Measurements from ENCODE around the gene COMP.

COMP gene

DNA sequence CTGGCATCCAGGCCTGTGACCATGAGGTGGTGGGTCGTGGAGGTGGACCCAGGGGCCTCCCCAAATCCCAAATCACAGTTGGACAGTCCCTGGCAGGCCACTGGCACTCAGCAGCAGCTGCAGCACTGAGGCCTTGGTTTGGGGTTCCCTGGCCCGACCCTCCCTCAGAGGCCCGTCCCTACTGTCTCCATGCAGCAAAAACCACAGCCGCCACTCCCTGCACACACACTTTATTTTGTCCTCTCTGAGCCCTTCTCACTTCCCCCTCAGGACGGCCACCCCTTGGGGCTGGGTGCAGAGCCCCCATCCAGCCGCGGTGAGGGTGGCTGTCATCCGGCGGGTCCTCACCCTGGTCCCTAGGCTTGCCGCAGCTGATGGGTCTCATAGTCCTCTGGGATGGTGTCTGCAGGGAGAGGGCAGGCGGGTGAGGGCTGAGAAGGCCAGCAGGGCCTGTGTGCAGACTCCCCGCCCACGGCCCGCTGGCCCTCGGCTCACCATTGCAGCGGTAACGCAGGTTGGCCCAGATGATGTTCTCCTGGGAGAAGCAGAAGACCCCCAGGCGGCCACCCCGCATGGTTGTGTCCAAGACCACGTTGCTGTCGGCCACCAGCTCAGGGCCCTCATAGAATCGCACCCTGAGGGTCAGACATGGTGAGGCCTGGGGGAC, 8.4 kb downstream of the COMP start:
- DNase-seq (ENCODE audit: low read depth): no peak

DNA sequence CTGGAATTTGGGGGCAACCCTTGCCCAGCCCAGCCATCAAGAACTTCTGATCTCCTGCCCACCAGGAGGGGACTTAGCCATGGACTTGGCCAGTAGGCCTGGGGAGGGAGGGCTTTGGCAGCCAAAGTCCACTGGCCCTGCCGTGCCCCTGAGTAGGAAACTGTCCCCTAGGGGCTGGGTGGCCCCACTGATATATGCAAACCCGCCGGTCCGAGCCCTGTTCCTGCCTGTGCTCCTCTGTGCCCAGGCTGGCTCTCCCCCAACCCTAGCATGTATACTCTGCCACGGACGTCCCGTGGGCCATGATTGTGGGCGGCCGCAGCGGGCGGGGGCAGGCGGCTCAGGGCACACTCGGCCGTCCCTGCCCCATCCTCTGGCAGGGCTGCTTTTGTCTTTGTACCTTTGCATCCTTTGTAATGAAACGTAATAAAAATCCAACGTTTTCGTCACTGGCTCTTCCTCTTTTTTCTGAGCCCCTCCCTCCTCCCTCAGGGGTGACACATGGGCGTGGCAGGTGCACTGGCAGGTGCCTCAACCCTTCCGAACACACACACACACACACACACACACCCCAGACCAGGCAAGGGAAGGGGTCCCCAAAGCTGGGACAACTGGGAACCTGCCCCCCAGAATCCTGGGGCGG, 9.1 kb downstream of the COMP start:
- DNase-seq (ENCODE audit: low read depth): no peak

DNA sequence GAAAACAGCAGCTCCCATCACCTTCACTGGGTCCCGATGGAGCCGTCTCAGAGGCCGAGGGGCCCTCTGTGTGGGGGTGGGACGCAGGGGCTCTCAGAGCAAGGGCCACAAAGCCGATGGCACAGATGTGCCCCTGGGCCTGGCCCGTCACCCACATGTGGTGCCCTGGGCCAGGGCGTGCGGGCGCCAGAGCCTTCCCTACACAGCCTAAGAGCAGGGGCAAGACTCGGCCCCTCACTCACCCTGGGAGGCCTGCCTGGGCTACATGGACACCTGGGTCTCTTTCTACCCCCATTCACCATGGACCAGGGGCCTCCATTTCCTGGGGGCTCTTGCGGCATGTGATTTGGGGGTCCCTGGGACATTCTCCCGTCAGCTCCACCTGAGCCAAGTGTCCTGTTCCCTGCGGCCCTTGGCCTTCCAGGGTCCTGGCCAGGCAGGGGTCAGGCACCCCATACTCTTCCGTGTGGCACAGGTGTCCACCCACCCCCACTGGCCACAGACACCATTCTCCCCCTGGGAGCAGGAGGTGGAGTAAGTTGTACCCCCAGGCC, 10.0 kb downstream of the COMP start:
- DNase-seq (ENCODE audit: low read depth): no peak

DNA sequence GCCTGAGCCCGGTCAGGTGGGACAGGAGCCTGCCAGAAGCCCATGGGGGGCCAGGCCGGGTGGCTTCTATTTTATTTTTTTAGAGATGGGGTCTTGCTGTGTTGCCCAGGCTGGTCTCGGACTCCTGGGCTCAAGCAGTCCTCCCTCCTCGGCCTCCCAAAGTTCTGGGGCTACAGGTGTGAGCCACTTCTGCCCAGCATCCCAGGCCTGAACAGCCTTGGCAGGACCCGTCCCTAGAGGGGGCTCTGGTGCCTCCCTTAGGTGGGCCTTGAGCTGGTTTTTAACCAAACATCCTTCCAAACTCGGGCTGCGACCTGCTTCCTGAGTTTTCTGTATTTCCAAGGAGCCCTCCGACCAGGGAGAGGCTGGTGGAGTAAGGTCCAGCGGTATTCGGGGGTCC, 10.5 kb downstream of the COMP start:
- DNase-seq (ENCODE audit: low read depth): no peak

DNA sequence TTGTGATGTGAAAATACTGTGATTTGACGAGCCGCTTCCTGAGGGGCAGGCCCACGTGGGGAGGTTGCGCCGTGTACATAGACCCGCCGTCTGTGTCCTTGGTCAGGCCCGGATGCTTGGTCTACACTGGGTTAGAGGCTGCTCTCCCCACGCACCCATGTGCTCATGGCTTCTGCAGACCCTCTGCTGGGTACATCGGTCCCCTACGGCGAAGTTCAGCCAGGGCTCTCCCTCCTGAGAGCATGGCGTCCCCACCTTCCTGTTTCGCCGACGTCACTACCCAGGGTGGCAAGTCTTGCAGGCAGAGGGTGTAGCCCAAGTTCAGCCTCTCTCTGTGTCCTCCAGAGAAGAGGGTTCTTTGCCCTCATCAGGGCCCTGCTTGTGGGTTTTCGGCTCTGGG, 11.0 kb downstream of the COMP start:
- DNase-seq (ENCODE audit: low read depth): no peak

DNA sequence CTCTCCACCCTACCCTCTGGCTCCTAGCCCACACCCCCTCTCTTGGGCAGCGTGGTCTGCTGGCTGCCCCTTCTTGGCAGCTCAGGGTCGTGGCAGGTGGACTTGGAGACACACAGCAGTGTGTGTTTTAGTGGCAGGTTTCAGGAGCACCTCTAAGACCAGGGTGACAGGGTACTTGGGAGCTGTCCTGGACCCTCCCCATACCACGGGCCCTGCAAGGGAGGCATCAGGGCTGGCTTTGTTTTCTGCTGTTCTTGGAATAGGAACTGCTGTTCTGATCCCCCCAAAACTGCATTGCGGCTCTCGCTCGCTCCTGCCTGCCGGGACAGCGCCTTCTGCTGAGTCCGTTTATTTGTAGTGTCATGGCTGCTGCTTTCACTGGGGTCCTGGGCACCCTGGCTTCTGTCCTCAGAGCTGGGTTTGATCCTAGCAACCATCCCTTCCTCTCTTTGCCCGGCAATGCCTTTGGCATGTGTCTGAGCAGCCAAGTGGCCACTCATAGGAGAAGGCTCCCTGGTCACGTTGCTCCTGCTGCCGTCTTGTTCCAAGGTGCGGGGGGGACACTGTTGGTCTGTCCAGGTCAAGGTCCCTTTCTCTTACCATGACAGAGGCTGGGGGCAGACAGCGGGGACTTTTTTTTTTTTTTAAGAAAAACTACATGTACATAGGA, 12.1 kb downstream of the COMP start:
- DNase-seq (ENCODE audit: low read depth): no peak

DNA sequence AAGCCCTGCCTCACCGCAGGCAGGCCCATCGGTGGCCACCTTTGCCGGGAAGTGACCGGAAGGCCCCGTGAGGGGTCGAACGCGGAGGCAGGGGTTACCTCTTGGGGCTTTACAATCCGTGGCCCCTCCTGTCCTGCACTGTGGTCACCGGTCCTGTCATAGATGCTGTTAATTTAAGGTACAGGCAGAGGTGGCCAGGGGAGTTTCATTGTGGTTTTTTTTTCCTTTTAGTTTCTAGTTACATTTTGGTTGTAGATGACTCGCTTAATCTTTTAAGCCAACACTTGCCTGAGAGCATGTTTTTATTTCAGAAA, 13.1 kb downstream of the COMP start:
- no peak for DNase-seq (ENCODE audit: low read depth)

DNA sequence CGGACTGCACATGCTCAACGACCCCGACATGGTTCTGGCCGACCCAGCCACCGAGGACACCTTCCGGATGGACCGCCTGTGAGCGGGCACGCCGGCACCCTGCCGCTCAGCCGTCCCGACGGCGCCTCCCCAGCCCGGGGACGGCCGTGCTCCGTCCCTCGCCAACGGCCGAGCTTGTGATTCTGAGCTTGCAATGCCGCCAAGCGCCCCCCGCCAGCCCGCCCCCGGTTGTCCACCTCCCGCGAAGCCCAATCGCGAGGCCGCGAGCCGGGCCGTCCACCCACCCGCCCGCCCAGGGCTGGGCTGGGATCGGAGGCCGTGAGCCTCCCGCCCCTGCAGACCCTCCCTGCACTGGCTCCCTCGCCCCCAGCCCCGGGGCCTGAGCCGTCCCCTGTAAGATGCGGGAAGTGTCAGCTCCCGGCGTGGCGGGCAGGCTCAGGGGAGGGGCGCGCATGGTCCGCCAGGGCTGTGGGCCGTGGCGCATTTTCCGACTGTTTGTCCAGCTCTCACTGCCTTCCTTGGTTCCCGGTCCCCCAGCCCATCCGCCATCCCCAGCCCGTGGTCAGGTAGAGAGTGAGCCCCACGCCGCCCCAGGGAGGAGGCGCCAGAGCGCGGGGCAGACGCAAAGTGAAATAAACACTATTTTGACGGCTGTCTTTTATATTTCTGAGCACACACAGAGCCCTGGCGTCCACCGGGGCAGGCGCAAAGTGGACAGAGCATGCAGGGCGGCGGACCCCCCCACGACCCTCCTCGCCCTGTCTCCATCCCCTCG, 13.6 kb downstream of the COMP start:
- DNase-seq (ENCODE audit: low read depth): no peak

DNA sequence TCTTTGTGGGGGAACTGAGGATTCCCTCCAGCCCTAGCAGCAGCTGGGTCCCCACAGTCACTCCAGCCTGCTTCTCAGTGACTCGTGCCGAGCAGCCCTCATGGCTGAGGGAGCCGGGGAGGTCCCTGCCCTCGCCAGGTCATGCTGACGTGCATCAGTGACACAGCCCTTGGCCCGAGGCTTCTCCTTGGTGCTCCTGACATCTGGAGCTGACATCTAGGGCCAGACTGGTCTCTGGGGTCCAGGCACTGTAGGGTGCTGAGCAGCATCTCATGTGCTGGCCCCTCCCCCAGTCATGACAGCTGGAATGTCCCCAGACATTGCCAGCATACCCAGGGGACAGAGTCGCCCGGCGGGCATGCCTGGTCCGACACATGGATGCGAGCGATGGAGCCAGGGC, 14.4 kb downstream of the COMP start:
- no peak for DNase-seq (ENCODE audit: low read depth)

DNA sequence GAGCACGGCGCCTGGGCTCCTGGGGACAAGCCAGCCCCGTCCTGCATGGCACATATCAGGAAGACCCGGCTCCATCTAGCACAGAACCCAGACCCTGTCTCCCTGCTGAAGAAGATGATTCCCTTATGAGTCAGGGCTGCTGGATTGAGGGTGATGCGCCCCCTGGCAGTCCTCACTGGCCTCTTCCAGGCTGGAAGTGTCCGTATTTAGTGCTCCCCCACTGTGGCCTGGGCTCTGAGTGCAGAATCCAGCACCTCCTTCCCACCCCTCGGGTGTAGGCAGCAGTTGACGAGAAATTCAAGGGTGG, 14.9 kb downstream of the COMP start:
- DNase-seq (ENCODE audit: low read depth): no peak

DNA sequence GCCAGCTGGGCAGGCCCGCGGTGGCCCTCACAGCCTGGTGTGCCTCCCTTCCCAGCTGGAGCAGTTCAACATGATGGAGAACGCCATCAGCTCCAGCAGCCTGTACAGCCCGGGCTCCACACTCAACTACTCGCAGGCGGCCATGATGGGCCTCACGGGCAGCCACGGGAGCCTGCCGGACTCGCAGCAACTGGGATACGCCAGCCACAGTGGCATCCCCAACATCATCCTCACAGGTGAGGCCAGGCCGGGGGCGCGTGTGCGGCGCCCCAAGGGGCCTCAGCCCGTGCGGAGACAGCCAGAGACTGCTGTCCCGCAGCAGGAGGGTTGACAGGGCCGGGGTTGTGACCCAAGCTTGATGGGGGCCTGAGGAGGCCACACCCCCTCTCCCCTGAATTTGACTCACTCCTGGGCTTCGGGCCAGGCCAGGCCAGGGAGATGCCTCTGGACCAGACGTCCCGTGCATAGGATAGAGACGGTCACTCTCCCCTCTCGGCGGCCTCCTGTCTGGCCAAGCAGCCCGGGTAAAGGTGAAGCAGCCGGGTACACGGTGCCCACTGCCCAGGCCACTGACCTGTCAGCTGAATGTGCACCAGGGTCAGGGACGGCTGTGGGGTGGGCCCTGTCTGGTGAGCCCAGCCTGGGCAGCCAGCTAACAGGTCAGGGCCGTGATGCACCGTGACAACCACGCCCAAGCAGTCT, 15.4 kb downstream of the COMP start:
- DNase-seq (ENCODE audit: low read depth): no peak

DNA sequence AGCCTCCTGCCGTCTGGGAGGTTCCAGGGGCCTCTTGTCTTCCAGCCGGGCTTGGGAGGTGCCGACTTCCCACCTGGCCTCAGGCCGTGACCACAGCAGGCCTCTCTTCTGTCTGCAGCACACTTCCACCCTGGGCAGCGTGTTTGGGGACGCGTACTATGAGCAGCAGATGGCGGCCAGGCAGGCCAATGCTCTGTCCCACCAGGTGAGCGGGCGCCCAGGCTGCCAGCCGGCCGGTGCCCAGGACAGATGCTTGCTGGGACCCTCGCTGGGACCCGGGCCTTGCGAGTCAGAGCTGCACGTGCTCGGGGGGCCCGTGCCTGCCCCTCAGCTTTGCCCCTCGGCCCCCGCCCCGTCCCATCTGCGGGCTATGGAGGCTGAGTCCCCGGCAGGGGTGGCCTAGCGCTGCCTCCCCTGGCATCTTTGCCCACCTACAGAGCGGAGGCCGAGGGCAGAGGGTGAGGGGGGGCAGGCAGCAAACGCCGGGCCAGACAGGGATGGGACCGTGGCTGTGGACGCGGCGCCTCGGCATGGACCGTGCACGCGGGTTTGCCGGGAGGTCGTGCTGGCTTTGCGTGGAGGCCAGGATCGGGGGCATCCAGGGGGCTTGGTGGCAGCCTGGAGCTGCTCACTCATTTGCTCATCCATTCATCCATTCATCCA, 16.2 kb downstream of the COMP start:
- no peak for DNase-seq (ENCODE audit: low read depth)

DNA sequence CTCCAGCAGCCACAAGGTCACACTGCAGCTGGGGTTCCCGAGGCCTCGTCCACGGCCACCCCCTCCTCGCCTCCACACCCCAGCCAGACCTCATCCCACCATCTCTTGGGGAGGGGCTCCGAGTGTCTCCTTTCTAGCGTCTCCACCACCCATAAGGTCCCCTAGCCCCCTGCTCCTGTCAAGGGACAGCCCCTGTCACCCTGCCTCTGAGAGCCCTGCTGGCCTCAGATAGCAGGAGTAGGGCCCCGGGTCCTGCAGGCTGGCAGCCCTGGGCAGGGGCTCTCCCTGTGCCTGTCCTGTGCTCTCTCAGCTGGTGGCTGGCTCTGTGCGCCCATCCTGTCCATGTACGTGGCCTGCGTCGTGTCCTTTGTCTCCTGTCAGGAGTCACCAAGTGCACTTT, 17.0 kb downstream of the COMP start:
- DNase-seq (ENCODE audit: low read depth): no peak

DNA sequence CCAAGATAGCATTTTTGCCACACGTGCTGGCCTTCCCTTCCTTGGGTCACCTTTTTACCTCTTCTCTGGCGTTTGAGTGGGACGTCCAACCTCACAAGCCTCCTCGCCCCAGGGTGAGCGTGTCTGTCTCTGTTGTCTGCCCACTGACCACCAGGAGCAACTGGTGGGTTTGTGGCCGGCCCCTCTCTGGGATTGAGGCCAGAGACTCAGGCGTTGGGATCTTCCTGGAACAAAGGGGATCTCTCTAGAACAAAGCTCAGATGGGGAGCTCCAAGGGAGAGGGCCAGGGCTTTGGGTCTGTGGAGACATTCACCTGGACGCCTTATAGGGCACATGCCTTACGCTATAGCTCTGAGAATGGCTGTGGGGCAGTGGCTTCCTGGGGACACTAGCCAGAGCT, 17.4 kb downstream of the COMP start:
- no peak for DNase-seq (ENCODE audit: low read depth)

DNA sequence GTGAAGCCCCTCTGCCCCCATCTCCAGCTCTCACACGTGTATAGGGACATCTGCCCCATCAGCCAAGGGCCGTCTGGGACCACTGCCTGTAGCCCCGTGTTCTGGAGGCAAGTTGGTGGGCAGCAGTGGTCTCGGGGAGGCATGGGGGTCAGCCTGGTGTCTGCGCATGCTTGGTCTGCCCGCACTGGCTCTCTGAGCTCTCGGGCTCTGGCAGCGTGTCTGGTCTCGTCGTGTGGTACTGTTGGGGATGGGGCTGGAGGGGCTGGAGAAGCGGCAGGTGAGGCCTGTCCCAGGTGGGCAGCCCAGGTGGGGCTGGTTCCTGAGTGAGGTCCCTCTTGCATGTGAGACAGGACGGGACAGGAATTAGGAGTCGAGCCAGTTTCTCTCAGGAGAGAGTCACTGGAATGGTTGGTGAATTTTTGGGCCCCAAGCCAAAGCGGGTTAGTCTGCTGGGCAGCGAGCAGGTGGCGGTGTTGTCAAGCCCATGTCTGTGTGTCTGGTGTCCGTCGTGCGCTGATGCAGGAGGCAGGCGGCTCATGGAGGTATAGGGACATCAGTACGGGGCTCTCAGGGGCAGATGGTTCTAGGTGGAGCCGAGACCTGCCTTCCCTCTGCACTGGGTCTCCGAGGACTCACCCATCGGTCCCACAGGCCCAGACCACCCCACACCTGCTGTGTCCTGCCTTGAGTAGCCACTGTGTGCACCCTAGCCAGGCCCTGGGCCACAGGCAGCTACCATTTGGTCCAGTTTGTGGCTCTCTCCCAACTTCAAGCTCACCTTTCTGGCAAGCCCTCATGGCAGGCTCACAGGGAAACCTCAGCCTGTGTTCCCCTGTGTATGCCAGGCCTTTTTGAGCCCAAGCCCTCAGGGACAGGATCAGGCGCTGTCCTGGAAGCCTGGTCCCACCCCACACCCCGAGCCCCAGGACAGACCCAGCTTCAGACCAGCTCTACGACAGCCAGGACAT, 18.2 kb downstream of the COMP start:
- DNase-seq (ENCODE audit: low read depth): no peak

DNA sequence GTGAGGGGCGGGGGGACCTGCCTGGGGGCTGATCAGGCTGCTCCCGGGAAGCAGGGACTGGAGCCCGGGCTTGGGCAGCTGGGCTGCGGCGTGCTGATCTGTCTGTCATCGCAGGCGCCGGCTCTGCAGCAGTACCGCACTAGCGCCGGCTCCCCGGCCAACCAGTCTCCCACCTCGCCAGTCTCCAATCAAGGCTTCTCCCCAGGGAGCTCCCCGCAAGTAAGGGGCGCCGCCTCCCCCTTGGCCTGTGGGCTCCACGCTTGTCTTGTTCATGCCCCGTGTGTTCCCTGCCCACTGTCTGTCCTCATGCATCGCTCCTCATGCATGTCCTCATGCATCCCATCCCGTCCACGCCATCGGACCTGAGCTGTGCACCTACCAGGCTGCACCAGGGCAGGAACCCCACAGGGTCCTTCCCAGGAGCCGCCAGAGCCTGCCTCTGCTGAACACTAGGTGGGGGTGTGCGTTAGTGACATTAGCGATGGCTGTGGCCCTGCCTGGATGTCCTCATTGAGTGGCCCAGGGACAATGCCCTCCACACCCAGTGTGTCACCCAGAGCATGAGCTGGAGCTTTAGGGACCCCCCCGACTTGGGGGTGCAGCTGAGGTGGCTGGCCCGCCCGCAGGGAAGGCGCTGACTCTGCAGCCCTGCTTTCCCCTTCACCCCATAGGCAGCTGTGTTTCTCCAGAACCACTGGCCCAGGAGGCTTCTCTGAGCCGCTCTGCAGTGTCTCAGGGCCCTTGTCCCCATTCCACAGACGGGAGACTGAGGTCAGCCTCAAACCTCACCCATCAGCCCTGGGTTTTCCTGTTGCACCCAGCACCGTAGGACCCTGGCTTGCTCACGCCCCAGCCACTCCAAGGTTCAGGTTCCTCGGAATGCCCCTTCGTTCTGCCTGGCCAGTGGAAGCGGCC, 19.5 kb downstream of the COMP start:
- no peak for DNase-seq (ENCODE audit: low read depth)

DNA sequence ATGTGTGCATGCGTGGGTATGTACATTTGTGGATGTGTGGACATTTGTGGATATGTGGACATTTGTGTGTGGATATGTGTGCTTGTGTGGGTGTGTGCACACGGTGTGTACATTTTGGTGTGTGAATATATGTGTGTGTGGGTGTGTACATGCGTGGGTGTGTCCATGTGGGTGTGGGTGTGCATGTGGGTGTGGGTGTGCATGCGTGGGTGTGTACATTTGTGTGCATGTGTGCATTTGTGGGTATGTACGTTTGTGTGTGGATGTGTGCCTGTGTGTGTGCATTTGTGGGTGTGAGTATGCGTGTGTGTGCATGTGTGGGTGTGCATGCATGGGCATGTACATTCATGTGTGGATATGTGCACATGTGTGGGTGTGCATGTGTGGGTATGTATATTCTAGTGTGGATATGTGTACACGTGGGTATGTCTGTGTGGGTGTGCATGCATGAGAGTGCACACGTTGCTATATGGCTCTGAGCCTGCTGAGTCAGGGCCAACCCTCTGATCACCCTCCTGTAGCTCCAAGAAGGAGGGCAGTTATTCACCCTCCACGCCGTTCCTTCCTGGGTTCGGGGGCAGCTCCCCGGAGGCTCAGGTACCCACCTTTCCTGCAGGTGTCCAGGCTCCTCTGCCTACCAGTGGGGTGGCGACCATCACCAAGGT, 20.3 kb downstream of the COMP start:
- DNase-seq (ENCODE audit: low read depth): no peak

DNA sequence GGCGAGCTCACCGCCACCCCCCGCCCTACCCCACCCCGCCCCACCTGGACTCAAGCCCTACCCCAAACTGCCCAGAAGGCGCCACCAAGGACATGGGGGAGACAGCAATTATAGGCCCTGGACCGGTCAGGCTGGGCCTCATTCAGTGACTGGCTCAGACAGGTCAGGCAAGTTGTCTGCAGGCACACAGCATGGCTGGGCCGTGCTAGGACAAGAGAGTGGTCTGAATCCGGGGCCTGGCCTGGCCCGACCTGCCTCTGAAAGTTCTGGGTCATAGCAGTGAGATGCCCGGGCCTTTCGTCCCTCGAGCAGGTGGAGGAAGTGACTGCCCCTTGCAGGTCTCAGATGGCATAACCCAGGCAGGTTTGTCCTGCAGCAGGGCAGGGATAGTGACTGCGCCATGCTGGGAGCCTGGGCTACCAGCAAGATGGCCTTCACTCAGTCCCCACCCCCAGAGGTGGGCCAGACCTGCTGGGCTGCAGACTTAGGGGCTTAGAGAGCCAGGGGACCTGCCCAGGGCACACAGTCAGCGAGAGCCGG, 21.0 kb downstream of the COMP start:
- DNase-seq (ENCODE audit: low read depth): no peak
